ENCODE data around the gene BSG. TPM values are rescaled to one million over a fixed set of nuclear protein-coding genes. Genes with fewer than 3 reads are reported as not detected.

BSG gene
- total and polyA plus RNA-seq, 2 of the 4 experiments (the other 2 are of a cell fraction): 130 to 698 TPM

DNA sequence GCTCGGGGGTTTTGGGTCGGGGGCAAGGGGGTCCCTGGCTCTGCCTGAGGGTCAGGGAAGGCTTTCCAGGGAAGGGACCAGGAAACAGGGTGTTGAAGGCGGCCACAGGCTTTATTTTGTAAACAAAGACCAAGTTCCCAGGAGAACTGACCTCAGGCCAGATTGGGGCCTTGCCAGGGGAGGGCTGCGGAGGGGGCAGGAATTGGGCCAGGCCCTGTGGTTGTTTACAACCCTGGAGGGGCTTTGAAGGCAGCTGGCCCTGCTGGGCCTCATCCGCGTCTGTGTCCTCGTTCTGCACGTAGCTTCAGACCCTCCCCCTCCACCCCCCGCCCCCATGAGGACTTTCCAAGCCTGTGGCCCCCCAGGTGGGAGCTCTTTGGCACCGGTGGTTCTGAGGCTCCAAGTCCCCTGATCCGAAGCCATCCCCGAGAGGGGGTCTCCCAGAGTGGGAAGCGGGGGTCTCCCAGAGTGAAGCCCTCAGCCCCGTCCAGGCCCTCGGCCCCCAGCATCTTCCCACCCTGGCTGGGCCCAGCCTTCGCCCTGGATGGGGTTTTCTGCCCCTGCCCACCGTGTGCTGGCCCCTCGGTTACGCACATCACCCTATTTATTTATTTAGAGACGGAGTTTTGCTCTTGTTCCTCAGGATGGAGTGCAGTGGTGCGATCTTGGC lies 13.5 kb upstream of the BSG start:
- Histone ChIP-seq H3K9ac (ENCODE audit: low read depth, low read length) (no peak overlapping the region; the same call in 1 of the 2 replicates), H3K18ac (ENCODE audit: low read depth, low read length) (no peak overlapping the region; the same call in 1 of the 2 replicates), H3K36me3 (ENCODE audit: control insufficient read depth, insufficient read depth, low read length) (no peaks in the 10 kb centered on the region), H4K20me1 (ENCODE audit: insufficient read depth, low read length) (no peaks in the 10 kb centered on the region), H3K4me3 (ENCODE audit: insufficient read depth, low read depth, low read length) (no peak overlapping the region), H3K27ac (ENCODE audit: insufficient read depth, low read length) (no peak overlapping the region), H2BK5ac (ENCODE audit: low read depth, low read length, poor library complexity, severe bottlenecking) (no peak overlapping the region), H3K9me3 (ENCODE audit: control insufficient read depth, insufficient read depth, low read length) (no peaks in the 10 kb centered on the region), H3K4me1 (ENCODE audit: control insufficient read depth, insufficient read depth, low read length) (peaks cover 6% of the 10 kb centered on the region; the same call in 1 of the 2 replicates), H2BK120ac (ENCODE audit: low read depth, low read length) (no peak overlapping the region), H3K14ac (replicated peaks; ENCODE audit: low read depth, low read length) (no peak overlapping the region), H2AFZ (replicated peaks; ENCODE audit: low read length, poor library complexity) (no peak overlapping the region), H4K8ac (ENCODE audit: low read depth in 2 of 2, low read length in 2 of 2) (no peak overlapping the region), H3K27me3 (ENCODE audit: control insufficient read depth, insufficient read depth, low read length) (no peaks in the 10 kb centered on the region), H3K23ac (ENCODE audit: low read depth, low read length) (no peak overlapping the region), H3K9me1 (ENCODE audit: insufficient read depth, low read length) (no peaks in the 10 kb centered on the region), H4K91ac (ENCODE audit: insufficient read depth, low read depth, low read length) (no peak overlapping the region), H2BK15ac (ENCODE audit: low read depth, low read length) (no peak overlapping the region), H4K5ac (ENCODE audit: low read depth, low read length) (peak overlapping the region; percentile 42; the same call in 1 of the 2 replicates), H3K79me1 (ENCODE audit: low read depth in 1 of 2, low read length in 2 of 2) (no peaks in the 10 kb centered on the region), H3K4ac (ENCODE audit: low read depth, low read length) (no peak overlapping the region), H2AK5ac (ENCODE audit: low read depth, low read length) (no peak overlapping the region), H2BK20ac (ENCODE audit: low read depth, low read length) (no peak overlapping the region), H3K56ac (ENCODE audit: extremely low read depth, insufficient read depth, low read length) (no peak overlapping the region), H3K4me2 (ENCODE audit: low read depth, low read length) (no peak overlapping the region; the same call in 1 of the 2 replicates), H2AK9ac (replicated peaks; ENCODE audit: low read depth, low read length, poor library complexity) (peak overlapping the region; percentile 5)
- dilution Hi-C loops (cut with HindIII; ENCODE audit: low sequenced_read_pairs, unreplicated experiment): no loop called here
- CTCF ChIA-PET: no interaction called here
- BruUV-seq (replicated peaks): no TSS peak
- in situ Hi-C loops (cut with MboI; ENCODE audit: low sequenced_read_pairs): no loop called here
- POLR2A ChIA-PET (ENCODE audit: unreplicated experiment): no interaction called here
- ATAC-seq (ENCODE audit: low read depth) (peak; percentile 51), DNase-seq (peak; percentile 14)
- TF ChIP-seq, protein P1, sequence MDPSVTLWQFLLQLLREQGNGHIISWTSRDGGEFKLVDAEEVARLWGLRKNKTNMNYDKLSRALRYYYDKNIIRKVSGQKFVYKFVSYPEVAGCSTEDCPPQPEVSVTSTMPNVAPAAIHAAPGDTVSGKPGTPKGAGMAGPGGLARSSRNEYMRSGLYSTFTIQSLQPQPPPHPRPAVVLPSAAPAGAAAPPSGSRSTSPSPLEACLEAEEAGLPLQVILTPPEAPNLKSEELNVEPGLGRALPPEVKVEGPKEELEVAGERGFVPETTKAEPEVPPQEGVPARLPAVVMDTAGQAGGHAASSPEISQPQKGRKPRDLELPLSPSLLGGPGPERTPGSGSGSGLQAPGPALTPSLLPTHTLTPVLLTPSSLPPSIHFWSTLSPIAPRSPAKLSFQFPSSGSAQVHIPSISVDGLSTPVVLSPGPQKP (IDR thresholded peaks at IDR 0.05; ENCODE audit: borderline replicate concordance, low read depth, low read length): no peak
- TF ChIP-seq BHLHE40 (IDR thresholded peaks at IDR 0.05; ENCODE audit: low read depth, low read length): no peak
- no peak for TF ChIP-seq MXI1 (IDR thresholded peaks at IDR 0.05; ENCODE audit: borderline replicate concordance, low read depth, low read length)
- TF ChIP-seq NFE2L2 (IDR thresholded peaks at IDR 0.05; ENCODE audit: low read depth, low read length): no peak
- no peak for TF ChIP-seq FOS (IDR thresholded peaks at IDR 0.05; ENCODE audit: low read depth, low read length)
- TF ChIP-seq CEBPB (IDR thresholded peaks at IDR 0.05; ENCODE audit: low read depth, low read length): no peak
- TF ChIP-seq MAFK (IDR thresholded peaks at IDR 0.05; ENCODE audit: low read depth, low read length): no peak
- intact Hi-C loops (cut with micrococcal nuclease): no loop called here
- 58% methylated on average over 4 of the region's 21 CpGs; no CpG with 5 or more reads in 1 of the 2 experiments for WGBS, 2 experiments (ENCODE audit: extremely low coverage in 2 of 2, insufficient read length in 1 of 2)
